Tongue (tissue), 3 donors: ENCODE data around the gene RTN4R. TPM values are rescaled to one million over a fixed set of nuclear protein-coding genes. Genes with fewer than 3 reads are reported as not detected.

Experiments
- DNase-seq: peaks from one replicate; pipeline ENCODE4 v3.0.0-alpha.2; 2015
- small RNA-seq: library from RNA; depleted of rRNA; stranded (forward); fragments of <200 nt; gene quantifications from one replicate; pipeline ENCODE3, GENCODE V24; 2014; ENCODE audit warnings: low replicate concordance
- total RNA-seq: library from RNA; depleted of rRNA; stranded (reverse); fragments of >200 nt; gene quantifications from one replicate; pipeline ENCODE4 v1.2.3, GENCODE V29; 2014

Gene RTN4R
- total RNA-seq, 1 donor from 2014 or later = 7.1 TPM

GRCh38 chr22:20201837-20202392 is 66.2 kb downstream of the RTN4R start:
- DNase-seq = no peak

GRCh38 chr22:20199906-20200305 is 68.2 kb downstream of the RTN4R start:
- no peak for DNase-seq

DNA sequence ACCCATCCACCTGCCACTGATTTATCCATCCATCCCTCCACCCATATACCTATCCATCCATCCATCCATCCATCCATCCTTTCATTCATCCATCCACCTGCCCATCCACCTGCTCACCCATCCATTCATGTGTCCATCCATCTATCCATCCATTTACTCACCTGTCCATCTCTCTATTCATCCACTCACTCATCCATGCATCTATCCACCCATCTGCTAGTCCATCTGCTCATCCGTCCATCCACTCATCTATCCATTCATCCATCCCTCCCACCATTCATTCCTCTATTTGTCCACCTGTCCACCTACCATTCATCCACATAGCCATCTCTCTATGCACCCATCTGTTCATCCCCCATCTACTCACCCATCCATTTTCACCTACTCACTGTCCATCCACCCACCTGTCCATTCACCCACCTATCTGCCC is 68.7 kb downstream of the RTN4R start:
- DNase-seq = no peak

GRCh38 chr22:20198557-20199319 is 69.4 kb downstream of the RTN4R start:
- no peak for DNase-seq

DNA sequence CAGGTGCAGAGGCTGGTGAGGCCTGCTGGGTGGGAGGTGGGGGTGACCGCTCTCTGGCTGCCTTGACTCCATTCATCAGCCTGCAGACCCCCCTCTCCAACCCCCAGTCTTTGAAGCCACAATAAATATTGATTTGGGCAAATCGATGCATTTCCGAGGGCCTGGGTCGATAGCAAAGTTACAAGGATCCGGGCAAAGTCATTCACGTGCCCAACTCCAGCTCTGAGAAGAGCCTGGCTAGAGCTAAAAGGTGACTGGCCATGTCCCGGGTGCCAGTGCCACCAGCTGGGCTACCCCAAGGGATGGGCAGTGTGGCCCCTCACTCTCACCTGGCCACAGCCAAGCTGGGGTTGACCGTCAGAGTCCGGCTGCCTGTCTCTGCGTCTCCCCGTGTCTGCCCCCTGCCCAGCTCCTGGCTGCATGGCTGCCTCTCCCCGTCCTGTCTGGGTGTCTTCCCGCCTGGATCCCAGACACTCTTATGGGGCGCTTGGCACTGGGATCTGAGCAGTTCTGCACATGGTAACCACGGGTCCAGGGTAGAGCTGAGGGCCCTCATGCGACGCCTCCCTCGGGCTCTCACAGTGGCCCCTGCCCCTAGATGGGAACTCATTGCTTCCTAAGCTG is 70.6 kb downstream of the RTN4R start:
- DNase-seq = no peak

- DNase-seq = peak; percentile 54
These were observed 71.8 kb downstream of the RTN4R start for GRCh38 chr22:20196094-20196842.

GRCh38 chr22:20194681-20195593 is 73.2 kb downstream of the RTN4R start:
- no peak for DNase-seq

GRCh38 chr22:20193761-20194494 is 74.2 kb downstream of the RTN4R start:
- DNase-seq = no peak

- DNase-seq = no peak
These were observed 75.0 kb downstream of the RTN4R start for GRCh38 chr22:20192972-20193760.

- DNase-seq = no peak
These were observed 75.7 kb downstream of the RTN4R start for GRCh38 chr22:20192293-20192971.

DNA sequence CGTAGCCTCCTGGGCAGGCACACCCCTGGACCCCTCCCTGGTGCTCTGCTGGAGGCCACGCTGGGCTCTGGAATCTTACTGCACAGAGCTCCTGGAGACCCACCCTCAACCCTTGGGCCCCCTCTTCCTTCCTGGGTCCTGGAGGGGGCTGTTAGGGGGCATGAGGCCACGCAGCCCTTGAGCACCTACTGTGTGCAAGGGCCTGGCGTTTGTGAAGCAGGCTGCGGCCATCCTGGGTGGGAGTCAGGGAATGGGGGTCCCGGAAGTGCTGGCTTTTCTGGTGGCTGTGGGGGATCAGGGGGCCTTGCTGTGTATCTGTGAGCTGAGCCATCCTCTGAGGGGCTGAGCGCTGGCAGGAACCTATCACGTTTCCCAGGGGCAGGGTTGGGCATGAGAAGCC is 76.3 kb downstream of the RTN4R start:
- DNase-seq = no peak

Small RNAs within 50 kb of the gene (small RNA-seq; reads per million reads assigned to genes)
- gene MIR1286 = 0.13 reads per million

Other genes starting within 250 kb of the RTN4R start
- 25.2 TPM for gene TANGO2, start 247.2 kb downstream of the RTN4R start, total RNA-seq
- 42.2 TPM for gene DGCR8, start 188.1 kb downstream of the RTN4R start, total RNA-seq
- gene RANBP1, start 152.2 kb downstream of the RTN4R start, total RNA-seq = 196 TPM
- 40.4 TPM for gene TRMT2A, start 151.1 kb downstream of the RTN4R start, total RNA-seq
- 39.4 TPM for gene ZDHHC8, start 136.5 kb downstream of the RTN4R start, total RNA-seq
- gene CCDC188, start 117.3 kb downstream of the RTN4R start, total RNA-seq = 1.1 TPM
- gene DGCR6L, start 51.7 kb upstream of the RTN4R start, total RNA-seq = 37.6 TPM
- 19.5 TPM for gene ZNF74, start 125.8 kb upstream of the RTN4R start, total RNA-seq
- 20.4 TPM for gene SCARF2, start 169.5 kb upstream of the RTN4R start, total RNA-seq
- 66.2 TPM for gene KLHL22, start 227.5 kb upstream of the RTN4R start, total RNA-seq
- gene MED15, start 239.3 kb upstream of the RTN4R start, total RNA-seq = 38.5 TPM